A549 (cell line): ENCODE measurements around the gene PFDN5.

Source experiments
- EP300 ChIP-seq, 2 experiments: fragments of >200 bp; sonication (Bioruptor Twin); formaldehyde crosslinking; IDR thresholded peaks; 2 replicates in 1 of 2; 3 replicates in 1 of 2; pipeline ENCODE4 v1.6.1; 2016 to 2017
- ESRRA ChIP-seq: fragments of 150-350 bp; IDR thresholded peaks from 2 replicates; pipeline ENCODE4 v1.6.1; 2014; ENCODE audit warnings: mild to moderate bottlenecking, low read length, borderline replicate concordance
- HEYL ChIP-seq: fragments of 250-450 bp; sonication (Bioruptor Pico); IDR thresholded peaks from 2 replicates; pipeline ENCODE4 v1.8.0; 2021; ENCODE audit warnings: mild to moderate bottlenecking, moderate library complexity
- JUN ChIP-seq, 2 experiments: fragments of >200 bp; sonication (Bioruptor Twin); formaldehyde crosslinking; IDR thresholded peaks; 2 replicates in 1 of 2; 3 replicates in 1 of 2; pipeline ENCODE4 v1.6.1; 2016 to 2017
- NFE2L2 ChIP-seq: fragments of 150-350 bp; conservative IDR thresholded peaks from 2 replicates; pipeline ENCODE4 v1.6.1; 2014; ENCODE audit warnings: low read length
- POLR2A ChIP-seq: IDR thresholded peaks from 2 replicates; pipeline ENCODE4 v1.6.1; 2012; ENCODE audit warnings: mild to moderate bottlenecking, low read length
- RAD21 ChIP-seq, 2 experiments: fragments of >200 bp in 1 of 2; sonication (Bioruptor Twin) in 1 of 2; formaldehyde crosslinking in 1 of 2; IDR thresholded peaks in 1 of 2; conservative IDR thresholded peaks in 1 of 2; 2 replicates in 1 of 2; 3 replicates in 1 of 2; pipeline ENCODE4 v1.6.1; 2012 to 2018; ENCODE audit warnings: inconsistent platforms in 1 of 2
- RFX5 ChIP-seq: fragments of 450-650 bp; IDR thresholded peaks from 2 replicates; pipeline ENCODE4 v1.7.1; 2014; ENCODE audit warnings: antibody characterized with exemption, mild to moderate bottlenecking, moderate library complexity
- SREBF2 ChIP-seq: fragments of 450-650 bp; IDR thresholded peaks from 2 replicates; pipeline ENCODE4 v1.6.1; 2014; ENCODE audit warnings: mild to moderate bottlenecking, moderate library complexity
- ZFP36 ChIP-seq: fragments of 450-650 bp; IDR thresholded peaks from 2 replicates; pipeline ENCODE4 v1.6.1; 2014; ENCODE audit warnings: borderline replicate concordance; ENCODE audit not compliant: partially characterized antibody
- TF ChIP-seq, protein P1 (sequence below): fragments of >200 bp; sonication (Bioruptor Twin); formaldehyde crosslinking; IDR thresholded peaks from 3 replicates; pipeline ENCODE4 v1.5.1; 2016
- TF ChIP-seq, protein P2 (sequence below): IDR thresholded peaks from 2 replicates; pipeline ENCODE4 v1.6.1; 2012
- TF ChIP-seq, protein P3 (sequence below): fragments of 450-650 bp; IDR thresholded peaks from 2 replicates; pipeline ENCODE4 v1.6.1; 2014; ENCODE audit warnings: antibody characterized with exemption
- TF ChIP-seq, protein P4 (sequence below): fragments of 250-450 bp; sonication (Bioruptor Pico); IDR thresholded peaks from 2 replicates; pipeline ENCODE4 v1.5.0; 2021; ENCODE audit warnings: mild to moderate bottlenecking, moderate library complexity, borderline replicate concordance

DNA sequence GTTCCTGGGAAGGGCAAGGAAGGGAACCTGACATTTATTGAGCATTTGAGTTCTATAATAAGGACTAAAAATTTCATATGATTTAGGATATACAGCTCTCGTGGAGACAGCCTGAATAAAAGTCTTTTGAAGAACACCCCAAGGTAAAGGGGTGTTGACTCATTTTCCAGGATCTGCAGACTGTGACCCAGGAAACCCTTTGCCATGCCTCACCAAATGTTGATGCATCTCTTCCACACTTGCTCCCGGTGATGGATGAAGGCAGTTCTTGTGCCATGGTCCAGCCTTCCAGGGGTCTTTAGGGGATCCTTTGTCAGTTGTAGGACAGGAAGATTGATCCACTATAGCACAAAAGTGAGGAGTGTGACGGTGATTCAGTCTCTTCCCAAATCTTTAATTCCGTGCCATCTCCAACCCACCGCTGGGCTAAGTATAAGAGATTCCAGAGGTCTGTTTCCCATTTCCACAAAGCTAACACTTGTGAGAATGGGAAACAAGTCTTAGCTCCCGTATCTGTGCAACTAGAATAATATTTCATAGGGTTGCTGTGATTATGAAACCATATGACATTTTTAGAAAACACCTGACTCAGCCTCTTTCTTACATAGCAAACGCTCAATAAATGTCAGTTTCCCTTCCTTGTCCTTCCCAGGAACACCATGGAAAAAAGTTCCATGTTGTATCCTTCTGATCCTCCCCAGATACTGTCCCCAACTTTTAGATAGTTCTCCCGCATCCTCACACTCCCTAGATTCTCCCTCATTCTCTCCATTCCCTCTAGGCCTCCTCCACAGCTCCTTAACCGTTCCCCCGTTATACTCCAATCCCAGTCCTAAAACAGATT, 25.2 kb downstream of the PFDN5 start:
- no peak for TF ChIP-seq HEYL (CRISPR knock-in tag)
- no peak for TF ChIP-seq RFX5
- TF ChIP-seq, protein P1, sequence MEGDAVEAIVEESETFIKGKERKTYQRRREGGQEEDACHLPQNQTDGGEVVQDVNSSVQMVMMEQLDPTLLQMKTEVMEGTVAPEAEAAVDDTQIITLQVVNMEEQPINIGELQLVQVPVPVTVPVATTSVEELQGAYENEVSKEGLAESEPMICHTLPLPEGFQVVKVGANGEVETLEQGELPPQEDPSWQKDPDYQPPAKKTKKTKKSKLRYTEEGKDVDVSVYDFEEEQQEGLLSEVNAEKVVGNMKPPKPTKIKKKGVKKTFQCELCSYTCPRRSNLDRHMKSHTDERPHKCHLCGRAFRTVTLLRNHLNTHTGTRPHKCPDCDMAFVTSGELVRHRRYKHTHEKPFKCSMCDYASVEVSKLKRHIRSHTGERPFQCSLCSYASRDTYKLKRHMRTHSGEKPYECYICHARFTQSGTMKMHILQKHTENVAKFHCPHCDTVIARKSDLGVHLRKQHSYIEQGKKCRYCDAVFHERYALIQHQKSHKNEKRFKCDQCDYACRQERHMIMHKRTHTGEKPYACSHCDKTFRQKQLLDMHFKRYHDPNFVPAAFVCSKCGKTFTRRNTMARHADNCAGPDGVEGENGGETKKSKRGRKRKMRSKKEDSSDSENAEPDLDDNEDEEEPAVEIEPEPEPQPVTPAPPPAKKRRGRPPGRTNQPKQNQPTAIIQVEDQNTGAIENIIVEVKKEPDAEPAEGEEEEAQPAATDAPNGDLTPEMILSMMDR, result no peak
- TF ChIP-seq JUN (IDR thresholded peaks at IDR 0.05), result no peak
- no peak for TF ChIP-seq RAD21 (conservative IDR thresholded peaks at IDR 0.05 in 1 of 2, IDR thresholded peaks at IDR 0.05 in 1 of 2)
- TF ChIP-seq SREBF2, result no peak
- no peak for TF ChIP-seq POLR2A
- TF ChIP-seq, protein P2, sequence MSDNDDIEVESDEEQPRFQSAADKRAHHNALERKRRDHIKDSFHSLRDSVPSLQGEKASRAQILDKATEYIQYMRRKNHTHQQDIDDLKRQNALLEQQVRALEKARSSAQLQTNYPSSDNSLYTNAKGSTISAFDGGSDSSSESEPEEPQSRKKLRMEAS, result no peak
- TF ChIP-seq, protein P3, sequence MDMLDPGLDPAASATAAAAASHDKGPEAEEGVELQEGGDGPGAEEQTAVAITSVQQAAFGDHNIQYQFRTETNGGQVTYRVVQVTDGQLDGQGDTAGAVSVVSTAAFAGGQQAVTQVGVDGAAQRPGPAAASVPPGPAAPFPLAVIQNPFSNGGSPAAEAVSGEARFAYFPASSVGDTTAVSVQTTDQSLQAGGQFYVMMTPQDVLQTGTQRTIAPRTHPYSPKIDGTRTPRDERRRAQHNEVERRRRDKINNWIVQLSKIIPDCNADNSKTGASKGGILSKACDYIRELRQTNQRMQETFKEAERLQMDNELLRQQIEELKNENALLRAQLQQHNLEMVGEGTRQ, result no peak
- TF ChIP-seq ZFP36, result no peak
- TF ChIP-seq EP300 (IDR thresholded peaks at IDR 0.05), result no peak
- TF ChIP-seq, protein P4, sequence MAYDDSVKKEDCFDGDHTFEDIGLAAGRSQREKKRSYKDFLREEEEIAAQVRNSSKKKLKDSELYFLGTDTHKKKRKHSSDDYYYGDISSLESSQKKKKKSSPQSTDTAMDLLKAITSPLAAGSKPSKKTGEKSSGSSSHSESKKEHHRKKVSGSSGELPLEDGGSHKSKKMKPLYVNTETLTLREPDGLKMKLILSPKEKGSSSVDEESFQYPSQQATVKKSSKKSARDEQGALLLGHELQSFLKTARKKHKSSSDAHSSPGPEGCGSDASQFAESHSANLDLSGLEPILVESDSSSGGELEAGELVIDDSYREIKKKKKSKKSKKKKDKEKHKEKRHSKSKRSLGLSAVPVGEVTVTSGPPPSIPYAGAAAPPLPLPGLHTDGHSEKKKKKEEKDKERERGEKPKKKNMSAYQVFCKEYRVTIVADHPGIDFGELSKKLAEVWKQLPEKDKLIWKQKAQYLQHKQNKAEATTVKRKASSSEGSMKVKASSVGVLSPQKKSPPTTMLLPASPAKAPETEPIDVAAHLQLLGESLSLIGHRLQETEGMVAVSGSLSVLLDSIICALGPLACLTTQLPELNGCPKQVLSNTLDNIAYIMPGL (CRISPR knock-in tag), result no peak
- no peak for TF ChIP-seq NFE2L2
- TF ChIP-seq ESRRA, result no peak
